Measurements from ENCODE around the gene PAM16.

The PAM16 gene

GRCh38 chr16:4293822-4294457 lies 57.2 kb downstream of the PAM16 start:
- no peak for TF ChIP-seq ZNF274 (IDR thresholded peaks at IDR 0.05; ENCODE audit: low read depth, low read length)
- H3K4me3 ChIP-seq (ENCODE audit: low read length) = no peak overlapping the region

GRCh38 chr16:4293181-4293716 lies 57.9 kb downstream of the PAM16 start:
- no peak for TF ChIP-seq ZNF274 (IDR thresholded peaks at IDR 0.05; ENCODE audit: low read depth, low read length)
- H3K4me3 ChIP-seq (ENCODE audit: low read length) = no peak overlapping the region

DNA sequence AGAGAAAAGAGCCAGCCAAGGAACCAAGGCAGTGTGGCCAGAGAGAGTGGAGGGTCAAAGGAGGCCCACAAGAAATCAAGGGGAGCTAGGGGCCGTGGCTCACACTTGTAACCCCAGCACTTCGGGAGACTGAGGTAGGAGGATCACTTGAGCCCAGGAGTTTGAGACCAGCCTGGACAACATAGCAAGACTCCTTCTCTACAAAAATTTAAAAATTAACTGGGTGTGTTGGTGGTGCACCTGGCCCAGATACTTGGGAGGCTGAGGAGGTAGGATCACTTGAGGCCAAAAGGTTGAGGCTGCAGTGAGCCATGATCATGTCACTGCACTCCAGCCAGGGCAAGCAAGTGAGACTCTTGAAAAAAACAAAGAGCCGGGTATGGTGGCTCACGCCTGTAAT lies 59.4 kb downstream of the PAM16 start:
- H3K4me3 ChIP-seq (ENCODE audit: low read length) = no peak overlapping the region
- no peak for TF ChIP-seq ZNF274 (IDR thresholded peaks at IDR 0.05; ENCODE audit: low read depth, low read length)

All from GM08714 (cell line).